Urinary bladder (tissue), 2 donors: Measurements from ENCODE around the gene BIRC6. TPM values are rescaled to one million over a fixed set of nuclear protein-coding genes. Genes with fewer than 3 reads are reported as not detected.

Source experiments
- polyA plus RNA-seq: library from polyadenylated mRNA; stranded (reverse); fragments of 200-250 nt; gene quantifications from one replicate; pipeline ENCODE4 v1.2.3, GENCODE V29; 2013
- small RNA-seq: library from RNA; depleted of rRNA; stranded (forward); fragments of <200 nt; gene quantifications from one replicate; pipeline ENCODE3, GENCODE V24; 2014
- total RNA-seq: library from RNA; depleted of rRNA; stranded (reverse); fragments of >200 nt; gene quantifications from one replicate; pipeline ENCODE4 v1.2.3, GENCODE V29; 2014
- donor health status: healthy.

BIRC6 gene
- total and polyA plus RNA-seq, 2 donors: 26.7 to 318 TPM

Small RNA genes lying within 50 kb of the gene (small RNA-seq; reads per million reads assigned to genes)
- not detected for gene MIR4765
- gene MIR558: not detected

Other genes with a start within 250 kb of the BIRC6 start
- gene SLC30A6, start 191.2 kb upstream of the BIRC6 start, total RNA-seq: 49.0 TPM
- gene SLC30A6, start 191.2 kb upstream of the BIRC6 start, polyA plus RNA-seq: 10.0 TPM
- gene NLRC4, start 92.1 kb upstream of the BIRC6 start, total RNA-seq: 1.7 TPM
- 0.67 TPM for gene NLRC4, start 92.1 kb upstream of the BIRC6 start, polyA plus RNA-seq
- 46.2 TPM for gene YIPF4, start 79.1 kb upstream of the BIRC6 start, total RNA-seq
- 17.2 TPM for gene YIPF4, start 79.1 kb upstream of the BIRC6 start, polyA plus RNA-seq